ENCODE measurements around the gene UST.
A peak's percentile ranks its signal among the peaks of the same experiment; 100 is the strongest.

Gene UST

DNA sequence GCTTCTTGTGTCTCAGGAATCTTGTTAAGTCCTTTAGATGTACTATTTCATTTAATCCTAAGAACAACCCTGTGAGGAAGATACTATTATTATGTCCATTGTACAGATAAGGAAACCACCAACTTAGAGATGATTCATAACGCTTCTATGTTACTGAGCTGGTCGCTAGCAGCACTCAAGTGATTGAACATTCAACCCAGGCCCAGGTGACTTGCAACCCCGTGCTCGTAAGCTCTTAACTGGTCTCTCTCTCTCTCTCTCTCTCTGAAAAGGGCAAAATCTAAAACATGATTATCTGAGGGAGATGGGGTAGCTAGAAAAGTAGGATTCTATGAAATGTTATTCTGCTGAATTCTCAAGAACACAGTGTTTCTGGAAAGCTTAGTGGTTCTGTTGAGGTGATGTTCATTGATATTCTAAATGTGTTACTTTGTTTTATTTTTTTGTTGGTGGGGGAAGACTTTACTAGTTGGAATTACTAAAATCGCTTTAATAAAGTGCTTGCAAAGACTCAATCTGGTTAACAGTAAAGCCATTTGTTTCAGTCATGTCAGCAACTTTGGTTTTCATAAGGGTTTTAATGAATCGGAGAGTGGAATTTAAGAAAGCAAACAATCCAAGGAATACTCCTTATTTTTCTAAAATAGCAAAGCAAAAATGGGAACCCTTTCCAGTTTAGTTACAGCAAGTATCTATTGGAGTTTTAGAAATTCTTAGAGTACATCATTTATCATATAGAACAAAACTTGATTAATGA lies 305.7 kb downstream of the UST start:
- DNase-seq: no peak

- no peak for DNase-seq
Measured at GRCh38 chr6:149053848-149054558, 307.2 kb downstream of the UST start.

DNA sequence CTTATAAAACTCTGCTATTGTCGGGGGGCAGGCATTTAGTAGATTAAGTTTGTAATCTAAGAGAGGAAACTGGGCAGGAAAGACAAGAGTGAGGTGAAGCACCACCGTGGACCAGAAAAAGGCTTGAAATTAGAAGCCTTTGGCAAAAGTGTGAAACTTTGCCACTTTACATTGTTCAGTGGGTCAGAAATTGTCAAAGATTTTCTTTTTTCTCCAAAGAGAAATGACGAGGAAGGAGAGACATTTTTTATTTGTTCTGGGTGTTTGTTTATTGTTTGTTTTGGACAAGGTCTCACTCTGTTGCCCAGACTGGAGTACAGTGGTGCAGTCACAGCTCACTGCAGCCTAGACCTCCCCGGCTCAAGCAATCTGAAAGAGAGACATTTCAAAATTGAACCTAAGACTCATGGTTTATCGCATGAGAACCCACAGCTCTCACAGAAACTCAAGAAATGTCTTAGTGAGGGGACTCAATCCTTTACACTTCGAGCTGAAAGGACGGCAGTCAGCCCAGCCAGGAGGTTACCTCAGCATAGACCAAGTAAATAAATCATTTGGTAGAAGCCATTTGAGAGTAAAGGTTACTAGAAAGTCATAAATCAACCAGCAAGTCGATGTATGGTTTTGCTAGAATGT lies 307.8 kb downstream of the UST start:
- DNase-seq: no peak

GRCh38 chr6:149055195-149055899 lies 308.5 kb downstream of the UST start:
- no peak for DNase-seq

DNA sequence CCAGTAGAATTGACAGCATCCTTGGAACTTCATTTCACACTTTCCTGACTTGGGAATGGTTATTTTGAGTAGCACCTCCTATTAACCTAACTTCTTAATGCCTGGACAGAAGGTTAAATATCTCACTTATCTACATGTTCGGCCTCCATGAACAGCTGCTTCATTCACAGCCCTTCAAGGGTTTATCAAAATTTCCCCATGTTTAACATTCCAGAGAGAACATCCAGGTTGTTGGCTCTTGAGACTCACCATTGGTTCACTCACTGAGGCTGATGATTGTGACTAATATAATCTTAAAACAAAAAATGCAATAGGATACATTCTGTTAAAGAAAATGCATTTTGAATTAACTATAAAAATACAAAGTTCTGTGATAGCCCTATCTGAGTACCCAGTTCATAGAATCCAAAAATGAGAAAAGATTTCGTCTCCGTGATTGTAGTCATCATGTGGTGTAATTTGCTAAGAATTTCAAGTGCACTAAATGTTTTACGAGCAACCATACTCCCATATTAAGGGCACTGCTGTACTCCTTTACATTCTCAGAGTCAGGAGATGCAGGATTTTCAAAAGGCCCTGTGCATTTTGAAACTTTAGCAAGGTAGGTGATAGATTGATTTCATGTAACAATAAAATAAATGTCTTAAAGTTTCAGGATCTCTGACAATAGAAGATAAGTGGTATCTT lies 310.1 kb downstream of the UST start:
- DNase-seq: no peak

- DNase-seq: no peak
Measured at GRCh38 chr6:149057464-149057840, 310.6 kb downstream of the UST start.

DNA sequence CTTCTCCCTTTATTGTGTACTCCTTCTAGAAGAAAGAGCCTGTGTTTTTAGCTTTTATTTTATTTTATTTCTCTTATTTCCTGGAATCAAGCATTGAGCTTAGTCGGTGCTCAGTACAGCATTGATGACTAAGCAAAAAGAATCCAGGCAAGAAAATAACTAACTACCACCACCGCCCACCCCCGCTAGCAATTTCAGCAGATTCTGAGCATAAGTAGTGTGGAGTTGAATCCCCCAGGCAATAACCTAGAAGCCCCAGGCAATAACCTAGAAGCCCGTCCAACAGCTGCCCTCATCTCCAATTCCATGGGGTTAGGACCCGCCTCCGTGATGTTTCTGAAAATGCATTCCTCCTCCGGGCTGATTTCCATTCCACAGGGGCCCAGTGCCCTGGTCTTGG lies 312.7 kb downstream of the UST start:
- DNase-seq: no peak

DNA sequence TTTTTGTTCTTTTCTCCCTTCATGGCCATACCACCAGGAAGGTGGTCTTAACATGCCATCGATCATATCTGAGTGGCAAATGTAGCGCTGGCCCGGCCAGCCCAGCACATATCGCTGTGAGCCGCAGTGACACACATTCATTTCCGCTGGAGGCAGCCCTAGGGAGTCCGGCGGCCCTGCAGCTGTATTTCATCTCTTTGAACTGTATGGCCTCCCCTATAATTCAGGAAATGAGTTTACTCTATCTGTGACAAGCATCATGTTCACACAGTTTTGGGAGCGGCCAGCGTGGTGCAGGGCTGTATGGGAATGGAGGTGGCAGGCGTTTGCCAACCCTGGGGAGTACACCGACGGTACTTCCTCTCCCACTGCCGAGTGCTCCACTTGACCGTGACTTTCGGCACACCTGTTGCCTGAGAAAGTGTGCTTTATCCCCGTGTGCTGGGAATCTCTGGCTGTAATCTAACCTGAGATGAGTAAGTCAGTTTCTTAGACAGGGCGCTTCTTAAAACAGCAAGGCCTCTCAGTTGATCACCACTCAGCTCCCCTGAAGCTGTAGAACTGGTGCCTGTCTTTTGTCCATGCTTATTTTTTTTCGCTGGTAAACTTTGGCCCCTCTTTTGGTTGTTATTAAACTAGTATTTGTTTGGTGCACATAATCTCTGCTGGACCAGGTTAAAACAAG lies 313.6 kb downstream of the UST start:
- peak; percentile 18 for DNase-seq

GRCh38 chr6:149060985-149061760 lies 314.3 kb downstream of the UST start:
- peak; percentile 91 for DNase-seq

DNA sequence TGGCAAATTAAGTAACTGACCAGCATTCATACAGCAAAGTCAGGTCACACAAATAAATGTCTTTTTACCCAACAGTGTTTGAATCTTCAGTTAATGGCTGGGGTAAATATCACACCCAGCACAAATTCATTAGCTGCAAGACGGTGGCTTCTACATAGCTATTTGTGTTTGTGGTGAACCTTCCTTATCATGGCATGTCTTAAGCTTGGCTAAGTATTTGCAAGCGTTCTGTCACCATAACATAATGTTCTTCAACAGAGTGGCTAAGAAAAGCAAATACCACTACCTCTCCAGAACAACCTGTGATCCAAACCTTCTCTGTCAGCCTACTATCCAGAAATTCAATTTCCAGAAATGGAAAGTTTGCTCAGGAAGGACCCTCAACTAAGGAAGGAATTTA lies 315.1 kb downstream of the UST start:
- no peak for DNase-seq

- DNase-seq: no peak
Measured at GRCh38 chr6:149062653-149063348, 316.0 kb downstream of the UST start.

GRCh38 chr6:149063468-149063867 lies 316.6 kb downstream of the UST start:
- no peak for DNase-seq

DNA sequence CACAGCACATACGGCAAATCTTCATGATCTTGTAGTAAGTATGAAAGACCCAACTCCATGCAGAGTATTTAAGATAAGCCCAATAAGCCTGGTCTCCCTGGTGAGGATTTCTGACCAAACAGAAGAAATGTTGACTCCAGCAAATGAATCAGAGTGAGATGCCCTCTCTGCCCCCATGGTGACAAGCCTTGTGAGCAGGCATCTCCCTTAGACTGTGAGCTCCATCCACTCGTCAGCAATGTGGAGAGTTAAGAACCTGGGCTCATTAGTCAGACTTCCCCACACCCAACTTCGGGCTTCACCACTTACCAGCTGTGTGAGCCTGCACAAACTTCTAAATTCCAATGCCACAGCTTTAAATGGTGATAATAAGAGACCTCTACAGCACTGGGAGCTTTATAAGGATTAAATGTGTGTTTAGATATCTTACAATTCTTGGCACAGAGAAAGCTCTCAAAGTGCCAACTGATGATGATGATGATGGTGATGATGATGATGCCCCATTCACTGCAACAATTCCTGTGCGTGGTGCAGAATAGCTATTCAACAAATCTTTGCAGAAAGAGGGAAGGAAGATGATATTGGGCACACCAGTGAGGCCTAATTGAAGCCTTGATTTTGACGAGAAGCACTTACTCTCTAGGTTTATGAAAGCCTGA lies 317.3 kb downstream of the UST start:
- no peak for DNase-seq

DNA sequence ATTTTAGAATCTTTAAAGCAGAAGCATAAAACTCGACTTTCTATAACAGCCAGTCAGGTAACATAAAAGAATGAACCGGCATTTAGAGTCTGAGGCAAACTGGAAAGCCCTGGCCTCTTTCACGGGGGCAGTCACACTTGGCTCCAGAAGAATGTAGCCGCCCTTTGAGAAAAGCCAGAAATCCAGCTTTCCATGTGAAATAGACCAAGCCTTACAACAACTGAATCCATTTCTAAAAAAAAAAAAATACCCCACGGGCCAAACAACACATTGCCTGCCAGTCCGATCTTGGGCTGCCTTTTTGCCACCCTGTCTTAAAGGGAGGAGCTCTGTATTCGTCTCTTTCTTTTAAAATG lies 317.8 kb downstream of the UST start:
- no peak for DNase-seq

DNA sequence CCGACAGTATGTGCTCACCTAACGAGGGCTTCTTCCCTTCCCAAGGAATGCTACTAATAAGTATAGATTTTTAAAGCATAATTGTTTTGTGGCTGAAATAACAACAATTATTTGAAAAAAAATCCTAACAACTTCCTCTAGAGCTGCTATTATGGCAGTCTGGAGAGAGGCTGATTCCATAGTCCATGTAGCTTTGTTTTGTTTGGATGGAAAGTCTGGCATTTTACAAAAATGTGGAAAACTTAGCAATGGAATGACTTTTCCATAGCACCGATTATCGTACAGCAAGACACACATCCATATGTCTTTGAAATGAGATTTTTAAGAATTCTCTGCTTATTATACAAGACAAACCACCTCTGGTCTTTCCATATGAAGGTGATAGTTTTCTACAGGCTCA lies 318.3 kb downstream of the UST start:
- DNase-seq: no peak

DNA sequence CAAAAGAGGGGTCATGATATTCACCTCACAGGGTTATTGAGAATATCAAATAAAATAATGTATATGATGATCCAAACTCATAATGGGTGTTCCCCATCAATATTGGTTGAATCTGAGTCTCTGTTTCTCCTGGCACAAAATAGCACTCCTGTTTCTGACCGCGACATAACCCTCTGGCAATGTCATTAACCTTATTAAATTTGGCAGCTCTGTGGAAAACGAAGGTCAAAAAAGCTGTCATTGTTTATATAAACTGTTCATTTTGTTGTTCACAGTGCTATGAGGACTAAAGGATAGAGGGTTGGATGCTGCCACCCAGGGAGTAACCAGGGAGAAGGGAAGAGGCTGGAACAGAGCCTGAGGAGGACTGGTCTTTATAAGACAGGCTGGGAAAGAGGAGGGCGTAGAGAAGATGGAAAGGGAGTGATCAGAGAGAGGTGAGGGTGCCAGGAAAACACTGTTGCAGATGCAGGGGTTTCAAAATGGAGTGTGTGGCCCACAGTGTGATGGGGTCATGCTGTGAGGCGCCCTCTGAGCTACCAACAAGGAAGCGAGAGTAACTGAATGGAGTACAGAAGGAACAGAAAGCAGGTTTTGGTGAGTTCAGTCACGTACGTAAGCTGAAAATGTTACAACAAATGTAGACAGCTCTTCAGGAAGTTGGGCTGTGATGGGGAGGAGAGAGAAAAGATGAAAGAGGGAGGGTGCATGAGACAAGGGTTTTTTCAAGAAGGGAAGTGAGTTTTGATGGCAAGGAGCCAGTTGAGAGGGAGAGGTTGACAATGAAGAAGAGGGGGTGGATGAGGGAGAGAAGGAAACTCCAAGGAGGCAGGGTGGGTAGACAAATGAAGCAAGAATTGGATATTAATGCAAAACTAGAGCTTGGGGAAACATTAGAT lies 319.1 kb downstream of the UST start:
- DNase-seq: no peak

GRCh38 chr6:149071997-149072396 lies 325.2 kb downstream of the UST start:
- no peak for DNase-seq

DNA sequence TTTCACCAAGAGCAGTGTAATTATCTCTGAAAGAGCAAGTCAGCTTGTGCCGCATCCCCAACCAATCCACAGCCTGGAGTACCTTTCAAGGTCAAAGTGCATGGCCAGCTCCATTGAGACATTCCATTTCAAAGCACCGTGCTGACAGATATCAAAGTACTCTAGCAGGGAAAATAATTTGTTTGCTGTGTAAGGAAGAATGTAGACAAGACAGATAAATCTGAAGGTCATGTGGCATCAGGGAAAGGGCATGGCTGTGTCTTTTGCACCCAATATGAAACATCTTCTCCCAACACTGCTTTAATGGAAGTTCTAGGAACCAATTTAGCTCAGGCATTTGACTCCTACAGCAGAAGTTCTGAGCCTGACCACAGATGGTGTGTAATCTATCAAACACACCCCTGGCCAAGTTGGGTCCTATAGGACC lies 328.0 kb downstream of the UST start:
- DNase-seq: no peak
